Effector memory CD8-positive, alpha-beta T cell (primary cell): ENCODE measurements around the gene ATP6V0C.
A peak's percentile ranks its signal among the peaks of the same experiment; 100 is the strongest.
"Not testable (repeated sequence)": the region's sequence is repeated elsewhere in the genome, so short reads cannot be mapped to it uniquely, and the experiment has no call there.

ENCODE experiments used
- ATAC-seq: fragments of 150-1000 bp; cut with Tn5 transposase; replicated peaks from 2 replicates; pipeline ENCODE4 v1.10.0; 2021; ENCODE audit warnings: mild to moderate bottlenecking, moderate library complexity
- DNase-seq, 3 experiments: peaks; one replicate each; pipeline ENCODE4 v3.0.0; 2021
- H3K27ac Mint-ChIP-seq, 2 donors: one replicate each; pipeline ENCODE4 v1.8.0; 2022; ENCODE audit warnings: mild to moderate bottlenecking in 2 of 2, mixed read lengths in 2 of 2, moderate library complexity in 2 of 2
- H3K27me3 Mint-ChIP-seq, 2 donors: one replicate each; pipeline ENCODE4 v1.8.0; 2022; ENCODE audit warnings: mixed read lengths in 2 of 2
- H3K36me3 Mint-ChIP-seq: one replicate; pipeline ENCODE4 v1.8.0; 2022; ENCODE audit warnings: mild to moderate bottlenecking, moderate library complexity, mixed read lengths; ENCODE audit not compliant: insufficient read depth
- H3K4me1 Mint-ChIP-seq, 2 donors: one replicate each; pipeline ENCODE4 v1.8.0; 2022; ENCODE audit warnings: low read depth in 2 of 2, mixed read lengths in 2 of 2
- H3K4me3 Mint-ChIP-seq, 2 donors: one replicate each; pipeline ENCODE4 v1.8.0; 2022; ENCODE audit warnings: mild to moderate bottlenecking in 2 of 2, mixed read lengths in 2 of 2, moderate library complexity in 2 of 2
- H3K9me3 Mint-ChIP-seq, 2 donors: one replicate each; pipeline ENCODE4 v1.8.0; 2022; ENCODE audit warnings: mixed read lengths in 2 of 2

The ATP6V0C gene

GRCh38 chr16:2560798-2561133, 47.0 kb downstream of the ATP6V0C start:
- not testable (repeated sequence) for H3K27ac Mint-ChIP-seq, H3K4me1 Mint-ChIP-seq, H3K36me3 Mint-ChIP-seq, H3K4me3 Mint-ChIP-seq, H3K27me3 Mint-ChIP-seq, H3K9me3 Mint-ChIP-seq
- peak; percentile 96 for ATAC-seq
- DNase-seq, result peak; percentile 54 to 66 (median 66)

GRCh38 chr16:2567506-2567905, 53.8 kb downstream of the ATP6V0C start:
- ATAC-seq, H3K9me3 Mint-ChIP-seq, DNase-seq: not testable (repeated sequence)

GRCh38 chr16:2568573-2568972, 54.8 kb downstream of the ATP6V0C start:
- H3K4me3 Mint-ChIP-seq, DNase-seq, H3K36me3 Mint-ChIP-seq, H3K27me3 Mint-ChIP-seq, H3K27ac Mint-ChIP-seq, ATAC-seq, H3K4me1 Mint-ChIP-seq, H3K9me3 Mint-ChIP-seq: not testable (repeated sequence)

More at GRCh38 chr16:2567506-2567905, 53.8 kb downstream of the ATP6V0C start:
- H3K4me3 Mint-ChIP-seq, H3K27ac Mint-ChIP-seq, H3K36me3 Mint-ChIP-seq, H3K4me1 Mint-ChIP-seq, H3K27me3 Mint-ChIP-seq: not testable (repeated sequence)
